GM18517 (cell line): Measurements from ENCODE around the gene FAM20A.

Source experiments
- ATAC-seq: cut with Tn5 transposase; IDR thresholded peaks from one replicate; pipeline ENCODE4 v1.9.1; 2021; ENCODE audit warnings: mild to moderate bottlenecking, moderate library complexity; ENCODE audit not compliant: unreplicated experiment

The FAM20A gene

GRCh38 chr17:68611353-68612208 is 10.4 kb upstream of the FAM20A start:
- no peak for ATAC-seq

GRCh38 chr17:68610554-68610953 is 9.4 kb upstream of the FAM20A start:
- ATAC-seq: no peak

GRCh38 chr17:68608515-68609130 is 7.5 kb upstream of the FAM20A start:
- ATAC-seq: no peak

- no peak for ATAC-seq
These were observed 5.5 kb upstream of the FAM20A start for GRCh38 chr17:68606451-68607307.

- no peak for ATAC-seq
These were observed 4.7 kb upstream of the FAM20A start for GRCh38 chr17:68605914-68606313.

GRCh38 chr17:68603656-68604055 is 2.5 kb upstream of the FAM20A start:
- ATAC-seq: no peak

- no peak for ATAC-seq
These were observed 1.9 kb upstream of the FAM20A start for GRCh38 chr17:68603027-68603426.

- ATAC-seq: no peak
These were observed 1.1 kb upstream of the FAM20A start for GRCh38 chr17:68602289-68602688.

GRCh38 chr17:68601565-68602288 is 560 bp upstream of the FAM20A start:
- ATAC-seq: no peak

- ATAC-seq: no peak
These were observed 868 bp downstream of the FAM20A start for GRCh38 chr17:68600067-68600930.

GRCh38 chr17:68599552-68600066 is 1.6 kb downstream of the FAM20A start:
- no peak for ATAC-seq

GRCh38 chr17:68599091-68599490 is 2.1 kb downstream of the FAM20A start:
- no peak for ATAC-seq

GRCh38 chr17:68598545-68598961 is 2.6 kb downstream of the FAM20A start:
- no peak for ATAC-seq

- no peak for ATAC-seq
These were observed 3.1 kb downstream of the FAM20A start for GRCh38 chr17:68598074-68598473.

GRCh38 chr17:68596411-68596945 is 4.7 kb downstream of the FAM20A start:
- no peak for ATAC-seq

- no peak for ATAC-seq
These were observed 5.2 kb downstream of the FAM20A start for GRCh38 chr17:68595986-68596385.

- ATAC-seq: no peak
These were observed 5.7 kb downstream of the FAM20A start for GRCh38 chr17:68595496-68595895.

GRCh38 chr17:68594552-68594951 is 6.6 kb downstream of the FAM20A start:
- no peak for ATAC-seq
